Renal cortical epithelial cell (primary cell): ENCODE data around the gene PPFIBP1. TPM values are rescaled to one million over a fixed set of nuclear protein-coding genes. Genes with fewer than 3 reads are reported as not detected.

Experiments used
- DNase-seq: peaks from one replicate; pipeline ENCODE4 v3.0.0-alpha.2; 2011; ENCODE audit warnings: low read depth
- total RNA-seq: library from RNA; depleted of rRNA; stranded (reverse); fragments of >200 nt; gene quantifications from 2 replicates; pipeline ENCODE4 v1.2.3, GENCODE V29; 2014

The PPFIBP1 gene
- total RNA-seq, result 110 and 281 TPM in 2 replicates

DNA sequence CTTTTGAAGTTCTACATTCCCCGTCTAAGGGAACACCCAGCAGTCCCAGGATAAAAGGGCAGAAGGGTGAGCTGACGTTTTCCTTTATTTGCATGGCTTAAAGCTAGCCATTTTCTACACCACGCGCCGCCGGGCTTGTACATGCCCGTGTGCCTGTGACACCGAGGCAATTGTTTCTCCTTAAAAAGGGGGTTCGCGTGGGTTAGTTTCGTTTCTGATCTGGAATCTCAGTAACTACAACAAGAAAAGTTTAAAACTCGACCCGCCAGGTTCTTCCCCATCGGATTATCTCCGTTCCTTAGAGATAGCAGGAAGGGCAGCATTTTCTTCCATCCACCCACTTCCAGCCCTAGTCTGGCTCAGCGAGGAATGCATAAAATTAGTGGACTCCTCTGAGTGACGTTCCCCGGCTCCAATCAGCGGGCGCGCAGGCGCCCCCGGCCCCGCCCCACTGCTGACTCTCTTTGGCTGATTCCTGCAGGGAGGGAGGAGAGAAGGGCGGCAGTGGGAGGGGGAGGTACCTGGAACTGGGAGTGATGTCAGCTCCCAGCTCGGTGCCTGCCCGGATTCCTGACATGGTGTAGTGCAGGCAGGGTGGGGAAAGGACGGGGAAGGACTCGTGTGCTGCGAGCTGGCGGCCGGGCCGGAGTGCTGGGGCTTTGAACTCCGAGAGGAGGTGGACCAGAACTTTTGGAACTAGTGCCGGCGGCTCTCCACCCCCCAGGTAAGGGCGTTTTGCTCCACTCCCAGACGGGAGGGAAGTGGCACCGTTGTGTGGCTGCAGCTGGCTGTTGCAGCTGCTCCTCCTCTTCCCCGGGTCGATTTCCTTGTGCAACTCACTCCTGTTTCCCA, at the start of gene PPFIBP1:
Gene PPFIBP1 (plus strand): TSS at position 565 of the 852 bp plus-strand sequence. CDS start 109,191 bp downstream, outside the sequence.
- peak; percentile 95 for DNase-seq

DNA sequence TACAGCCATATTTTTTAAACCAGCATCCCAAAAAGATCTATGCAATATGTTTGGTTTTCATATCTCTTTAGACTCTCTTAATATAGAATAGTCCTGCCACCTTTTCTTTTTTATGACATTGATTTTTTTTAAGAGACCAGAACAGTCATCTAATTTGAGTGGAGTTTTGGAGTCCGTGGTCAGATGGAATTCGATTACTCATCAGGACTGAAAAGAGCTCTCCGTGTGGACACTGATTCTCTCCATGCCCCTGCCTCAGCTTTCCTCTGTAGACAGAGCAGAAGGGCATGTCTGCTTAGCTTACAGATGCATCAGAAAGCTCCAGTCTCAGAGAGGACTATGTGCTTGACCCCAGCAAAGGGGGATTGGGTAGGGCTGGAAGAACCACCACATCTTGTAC, 49.7 kb upstream of the PPFIBP1 start:
- peak; percentile 77 for DNase-seq

DNA sequence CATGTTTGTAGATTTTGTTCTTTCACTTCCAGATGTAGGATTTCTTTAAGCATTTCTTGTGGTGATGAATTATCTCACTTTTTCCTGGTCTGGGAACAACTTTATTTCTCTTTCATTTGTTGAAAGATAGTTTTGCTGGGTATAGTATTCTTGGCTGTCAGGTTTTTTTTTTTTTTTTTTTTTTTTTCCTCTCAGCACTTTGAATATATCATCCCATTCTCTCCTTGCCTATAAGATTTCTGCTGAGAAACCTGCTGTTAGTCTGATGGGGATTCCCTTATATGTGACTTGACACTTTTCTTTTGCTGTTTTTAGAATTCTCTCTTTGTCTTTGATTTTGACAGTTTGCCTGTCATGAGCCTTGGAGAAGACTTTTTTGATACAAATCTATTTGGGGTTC, 47.0 kb upstream of the PPFIBP1 start:
- DNase-seq, result no peak

DNA sequence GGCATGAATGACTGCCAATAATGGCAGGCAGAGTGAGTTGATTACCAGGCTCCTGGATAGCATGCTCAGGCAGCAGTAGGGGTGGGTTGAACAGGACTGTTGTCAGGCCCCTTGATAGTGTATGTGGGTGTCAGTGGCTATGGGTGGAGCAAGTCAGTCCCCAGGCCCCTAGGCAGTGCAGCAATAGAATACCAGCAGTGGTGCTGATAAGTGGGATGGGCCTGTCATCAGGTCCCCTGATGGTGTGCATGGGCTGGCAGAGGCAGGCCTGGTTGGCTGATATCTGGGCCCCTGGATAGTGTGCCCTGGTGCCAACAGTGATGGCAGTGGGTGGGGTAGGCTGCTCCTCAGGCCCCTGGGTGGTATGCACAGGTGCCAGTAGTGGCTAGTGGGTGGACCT, 45.1 kb upstream of the PPFIBP1 start:
- no peak for DNase-seq

DNA sequence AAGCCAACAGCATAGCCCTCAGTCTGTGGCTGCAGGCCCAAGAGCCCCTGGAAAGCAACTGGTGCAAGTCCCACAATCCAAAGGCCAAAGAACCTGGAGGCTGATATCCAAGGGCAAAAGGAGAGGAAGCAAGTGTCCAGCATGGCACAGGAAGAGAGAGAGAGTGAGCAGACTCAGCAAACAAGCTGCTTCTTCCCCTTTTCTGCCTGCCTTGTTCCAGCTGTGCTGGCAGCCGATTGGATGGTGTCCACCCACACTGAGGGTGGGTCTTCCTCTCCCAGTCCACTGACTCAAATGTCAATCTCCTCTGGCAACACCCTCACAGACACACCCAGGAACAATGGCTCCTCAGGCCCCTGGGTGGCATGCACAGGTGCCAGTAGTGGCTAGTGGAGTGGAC, 44.0 kb upstream of the PPFIBP1 start:
- no peak for DNase-seq

DNA sequence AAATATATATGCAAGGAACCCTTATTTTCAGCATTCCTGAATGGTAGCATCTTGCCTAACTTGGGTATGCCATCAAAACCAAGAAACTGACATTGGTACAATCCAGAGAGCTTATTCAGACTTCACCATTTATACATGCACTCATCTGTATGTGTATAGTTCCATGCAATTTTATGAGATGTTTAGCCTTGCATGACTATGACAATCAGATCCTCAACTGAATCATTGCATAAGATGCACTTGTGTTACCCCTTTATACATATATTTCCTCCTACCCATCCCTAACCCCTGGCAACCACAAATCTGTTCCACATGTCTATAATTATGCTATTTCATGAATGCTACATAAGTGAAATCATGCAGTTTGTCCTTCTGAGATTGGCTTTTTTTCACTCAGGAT, 37.0 kb upstream of the PPFIBP1 start:
- DNase-seq, result no peak

DNA sequence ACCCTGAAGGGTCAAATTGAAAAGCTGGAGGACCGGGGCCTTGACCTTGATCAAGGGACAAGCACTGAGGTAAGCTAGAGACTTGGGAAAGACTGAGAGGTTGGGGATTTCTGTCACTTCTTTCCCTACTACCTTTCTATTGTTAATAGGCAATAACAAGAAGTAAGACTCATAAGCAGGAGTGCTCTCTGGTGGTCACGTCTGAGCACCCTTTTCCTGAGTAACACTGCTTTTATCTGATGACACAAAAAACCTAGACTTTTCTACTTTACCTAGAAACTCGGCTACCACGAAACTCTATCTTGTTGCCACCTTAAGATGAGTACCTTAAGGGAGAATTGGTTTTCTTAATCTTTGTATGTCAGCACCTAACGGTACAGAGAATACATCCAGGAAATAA, 35.5 kb upstream of the PPFIBP1 start:
- peak; percentile 28 for DNase-seq

DNA sequence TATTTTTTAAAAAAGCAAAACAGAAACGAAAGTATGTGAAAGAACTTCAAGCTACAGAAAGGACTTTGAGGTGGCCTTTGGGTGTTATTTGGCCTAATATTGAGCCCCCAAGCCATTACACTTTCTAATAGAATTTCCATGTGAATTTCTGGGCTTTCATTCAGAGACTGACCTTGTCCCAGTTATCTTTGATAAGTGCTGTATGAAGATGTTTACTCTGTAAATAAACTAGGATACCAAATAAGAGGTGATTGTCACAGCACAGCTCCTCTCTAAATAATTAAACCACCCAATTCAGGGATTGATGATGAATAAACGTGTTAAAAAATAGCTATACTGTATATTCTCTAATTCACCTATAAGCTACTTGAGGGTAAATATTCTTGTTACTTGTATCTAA, 32.8 kb upstream of the PPFIBP1 start:
- DNase-seq, result no peak

DNA sequence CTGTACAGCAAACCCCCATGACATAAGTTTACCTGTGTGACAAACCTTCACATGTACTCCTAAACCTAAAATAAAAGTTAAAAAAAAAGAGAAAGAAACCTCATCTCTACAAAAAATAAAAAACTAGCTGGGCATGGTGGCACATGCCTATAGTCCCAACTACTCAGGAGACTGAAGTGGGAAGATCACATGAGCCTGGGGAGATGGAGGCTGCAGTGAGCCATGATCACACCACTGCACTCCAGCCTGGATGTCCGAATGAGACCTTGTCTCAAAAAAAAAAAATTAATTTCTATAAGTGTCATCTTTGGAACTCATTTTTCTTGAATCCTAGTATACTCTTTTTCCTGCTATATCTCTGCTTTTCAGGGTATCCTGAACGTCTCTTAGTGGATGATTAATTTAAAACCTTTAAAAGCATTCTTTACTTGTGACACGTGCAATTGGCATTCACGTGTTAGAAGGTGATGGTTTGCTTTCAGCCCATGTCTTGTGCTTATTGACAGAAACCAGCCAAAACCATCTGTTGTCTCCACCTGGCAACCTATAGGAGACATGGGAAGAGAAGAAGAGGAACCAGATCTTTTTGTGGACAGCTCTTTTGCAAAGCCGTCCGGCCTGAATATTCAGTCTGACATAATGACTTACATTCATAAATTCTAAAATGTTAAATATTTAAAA, 30.6 kb upstream of the PPFIBP1 start:
- DNase-seq, result peak; percentile 65

DNA sequence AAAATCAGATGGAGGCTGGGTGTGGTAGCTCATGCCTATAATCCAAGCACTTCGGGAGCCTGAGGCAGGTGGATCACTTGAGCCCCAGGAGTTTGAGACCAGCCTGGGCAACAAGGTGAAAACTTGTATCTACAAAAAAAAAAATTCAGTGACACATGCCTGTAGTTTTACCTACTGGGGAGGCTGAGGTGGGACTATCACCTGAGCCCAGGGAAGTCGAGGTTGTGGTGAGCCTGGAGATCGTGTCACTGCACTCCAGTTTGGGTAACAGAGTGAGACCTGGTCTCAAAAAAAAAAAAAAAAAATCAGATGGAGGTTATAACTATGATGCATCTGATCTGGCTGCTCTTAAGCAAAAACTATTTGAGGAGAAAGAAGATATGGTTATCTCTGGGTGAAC, 26.6 kb upstream of the PPFIBP1 start:
- no peak for DNase-seq

DNA sequence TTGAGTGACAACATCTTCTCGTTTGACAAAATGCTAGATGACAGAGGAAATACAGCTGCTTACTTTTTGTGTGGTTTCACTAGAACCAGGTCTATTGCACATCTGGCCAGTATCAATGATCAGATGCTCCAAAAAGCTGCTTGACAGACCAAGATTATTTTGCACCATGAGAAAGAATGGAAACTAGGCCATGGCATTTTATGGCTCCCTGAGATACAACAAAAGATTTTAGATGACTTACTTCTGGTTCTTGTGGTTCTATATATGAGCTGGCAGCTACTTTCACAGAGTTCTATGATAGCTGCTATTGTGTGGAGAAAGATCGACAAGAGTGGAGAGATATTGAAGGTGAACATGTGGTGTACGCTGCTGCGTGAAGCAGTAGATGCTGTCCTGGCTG, 25.9 kb upstream of the PPFIBP1 start:
- no peak for DNase-seq

DNA sequence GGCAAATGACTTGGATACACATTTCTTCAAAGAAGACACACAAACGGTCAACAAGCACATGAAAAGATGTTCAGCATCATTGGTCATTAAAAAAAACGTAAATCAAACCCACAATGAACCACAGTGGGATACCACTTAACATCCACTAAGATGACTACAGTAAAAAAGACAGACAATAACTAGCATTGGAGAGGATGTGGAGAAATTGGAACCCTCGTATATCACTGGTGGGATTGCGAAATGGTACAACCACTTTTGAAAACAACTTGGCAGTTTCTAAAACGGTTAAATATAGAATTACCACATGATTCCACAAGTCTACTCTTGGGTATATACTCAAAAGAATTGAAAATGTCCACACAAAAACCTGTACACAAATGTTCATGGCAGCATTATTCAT, 25.2 kb upstream of the PPFIBP1 start:
- DNase-seq, result no peak

DNA sequence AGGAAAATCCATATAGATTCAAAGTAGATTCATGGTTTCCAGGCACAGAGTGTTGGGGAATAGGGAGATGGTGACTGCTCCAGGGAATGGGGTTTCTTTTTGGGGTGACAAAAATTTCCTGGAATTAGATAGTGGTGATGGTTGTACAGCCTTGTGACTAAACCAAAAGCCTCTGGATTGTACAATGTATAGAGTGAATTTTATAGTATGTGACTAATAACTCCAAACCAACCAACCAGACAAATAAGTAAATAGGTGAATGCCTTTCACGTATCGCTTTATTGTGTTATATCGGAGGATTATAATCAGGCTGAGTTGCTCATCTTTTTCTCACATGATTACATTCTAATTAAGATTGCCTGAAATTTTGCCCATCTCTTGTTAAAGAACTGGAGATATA, 24.6 kb upstream of the PPFIBP1 start:
- no peak for DNase-seq

DNA sequence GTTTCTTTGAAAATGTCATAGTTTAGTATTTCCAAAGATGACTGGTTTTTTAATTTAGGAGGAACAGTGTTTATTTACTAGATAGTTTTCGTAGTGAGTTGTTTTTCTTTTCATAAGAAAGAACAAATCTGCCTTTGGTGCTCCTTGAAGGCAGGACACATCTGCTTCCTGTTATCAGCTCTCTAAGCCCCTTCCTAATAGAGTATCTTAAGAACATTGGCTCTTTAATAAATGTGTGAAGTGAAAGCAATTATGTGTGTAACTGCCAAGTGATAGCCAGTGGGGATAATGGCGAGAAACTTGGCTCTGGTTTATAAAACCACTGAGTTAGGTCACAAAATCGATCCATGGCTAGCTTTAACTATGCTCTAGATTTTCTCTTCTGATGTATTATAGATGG, 23.5 kb upstream of the PPFIBP1 start:
- no peak for DNase-seq

DNA sequence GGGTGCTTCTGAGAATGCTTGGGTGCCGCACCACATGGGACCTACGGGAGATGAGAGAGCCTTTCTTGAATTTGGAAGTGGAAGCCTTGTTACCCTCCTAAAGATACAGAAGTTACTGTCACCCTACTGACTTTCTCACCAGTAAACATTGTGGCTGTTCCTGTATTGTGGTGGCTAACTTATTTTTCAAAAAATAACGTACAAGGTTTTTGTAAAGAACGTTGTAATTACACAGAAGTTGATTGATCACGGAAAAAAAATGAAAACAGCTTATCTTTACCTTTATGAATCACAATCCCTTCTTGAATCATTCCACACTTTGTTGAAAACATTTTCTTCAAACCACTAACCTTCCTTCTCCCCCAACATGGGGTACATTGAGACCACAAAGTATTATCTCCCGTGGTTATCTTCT, 22.0 kb upstream of the PPFIBP1 start:
- no peak for DNase-seq

DNA sequence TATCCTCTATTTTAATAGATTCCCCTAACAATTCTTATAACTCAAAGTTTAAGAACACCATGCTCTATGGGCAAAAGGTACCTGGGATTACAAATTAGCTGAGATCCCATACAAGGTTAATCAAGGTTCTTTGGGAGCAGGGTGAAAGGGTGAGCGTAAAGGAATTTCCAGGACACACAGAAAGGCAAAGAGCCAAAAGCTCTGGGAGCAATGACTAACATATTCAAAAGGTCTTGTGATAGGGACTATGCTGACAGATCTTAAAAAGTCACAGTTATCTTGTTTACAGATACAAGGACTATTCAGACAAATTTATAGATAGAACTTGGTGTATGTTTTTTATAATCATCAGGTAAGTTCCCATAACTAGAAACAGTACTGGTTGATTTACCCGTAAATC, 19.5 kb upstream of the PPFIBP1 start:
- peak; percentile 79 for DNase-seq

DNA sequence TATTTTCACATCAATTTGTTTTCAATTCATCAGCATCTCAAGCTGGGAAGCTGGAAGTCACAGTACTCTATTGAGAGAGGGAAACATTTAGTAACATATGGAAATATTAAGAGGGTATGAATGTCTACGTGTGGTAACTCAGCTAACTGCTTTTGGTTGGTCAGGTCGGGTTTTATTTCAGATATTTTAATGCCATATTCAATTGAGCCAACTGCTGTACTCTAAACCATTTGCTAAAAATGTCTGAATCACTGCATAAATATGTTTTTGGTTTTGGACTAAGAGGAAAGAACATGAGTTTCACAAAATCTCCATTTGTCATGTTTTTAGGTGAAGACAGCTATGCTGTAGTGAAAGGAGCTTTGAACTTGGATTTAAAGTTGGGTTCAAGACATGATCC, 18.9 kb upstream of the PPFIBP1 start:
- DNase-seq, result no peak

DNA sequence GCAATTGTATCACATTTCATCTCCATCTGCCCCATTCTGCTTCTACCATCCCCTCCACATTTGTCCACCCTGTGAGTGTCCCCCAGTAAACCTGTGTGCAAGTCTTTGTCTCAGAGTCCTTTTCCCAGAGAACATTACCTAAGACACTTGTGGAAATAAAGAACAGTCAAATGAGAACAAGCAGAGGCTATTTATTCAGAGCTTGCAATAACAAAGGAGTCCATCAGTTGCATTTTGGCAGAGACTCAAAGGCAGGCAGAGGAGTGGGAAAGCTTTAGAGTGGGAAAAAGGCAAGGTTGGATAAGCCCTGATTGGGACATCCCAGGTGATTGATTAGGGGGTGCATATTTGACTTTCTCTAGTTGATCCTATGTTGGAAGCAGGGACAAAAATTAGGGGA, 18.2 kb upstream of the PPFIBP1 start:
- DNase-seq, result peak; percentile 53

DNA sequence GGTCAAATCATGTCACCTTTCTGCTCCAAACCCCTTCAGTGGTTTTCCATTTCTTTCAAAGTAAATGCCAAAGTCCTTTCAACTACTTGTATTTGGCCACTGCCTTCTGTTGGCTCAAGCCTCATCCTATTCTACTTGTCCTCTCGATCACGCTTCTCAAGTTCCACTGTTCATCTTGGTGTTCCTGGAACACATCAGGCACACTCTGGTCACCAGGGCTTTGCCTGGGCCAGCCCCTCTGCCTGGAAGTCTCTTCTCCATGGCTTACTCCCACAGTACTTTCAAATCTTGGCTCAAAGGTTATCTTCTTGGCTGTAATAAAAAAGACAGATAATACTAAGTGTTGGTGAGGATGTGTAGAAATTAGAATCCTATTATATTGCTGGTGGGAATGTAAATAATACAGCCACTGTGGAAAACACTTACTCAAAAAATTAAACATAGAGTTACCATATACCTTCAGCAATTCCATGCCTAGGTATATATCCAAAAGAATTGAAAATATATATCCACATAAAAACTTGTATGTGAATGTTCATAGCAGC, 17.3 kb upstream of the PPFIBP1 start:
- DNase-seq, result no peak

DNA sequence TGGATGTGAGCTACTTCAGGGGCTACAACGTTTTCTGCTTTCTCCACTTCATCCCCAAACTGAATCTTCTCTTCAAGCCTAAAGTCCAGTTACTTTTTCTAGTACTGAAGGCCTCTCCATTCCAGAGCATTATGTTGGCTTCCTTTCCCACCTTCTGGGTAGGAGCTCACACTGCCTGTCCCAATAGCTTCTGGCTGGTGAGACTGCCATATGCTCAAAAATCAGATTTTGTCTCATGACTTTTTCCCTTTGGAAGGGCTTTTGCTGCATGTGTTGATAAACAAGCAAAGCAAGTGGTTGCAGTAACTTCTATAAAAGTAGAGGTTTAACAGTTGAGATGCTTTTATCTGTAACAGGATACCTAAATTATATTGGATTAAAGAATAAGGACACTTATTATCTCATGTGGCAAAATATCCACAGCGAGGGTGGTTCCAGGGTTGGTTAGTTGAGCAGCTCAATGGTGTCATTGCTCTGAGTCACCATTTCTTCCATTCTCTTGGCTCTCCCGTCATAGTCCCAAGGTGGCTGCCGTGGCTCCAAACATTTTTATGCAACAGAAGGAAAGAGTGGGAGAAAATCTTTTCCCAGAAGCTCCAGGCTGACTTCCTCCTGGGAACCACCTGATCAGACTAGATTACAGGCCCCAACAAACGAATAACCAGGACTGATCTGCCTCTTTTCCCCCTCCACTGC, 15.1 kb upstream of the PPFIBP1 start:
- no peak for DNase-seq

DNA sequence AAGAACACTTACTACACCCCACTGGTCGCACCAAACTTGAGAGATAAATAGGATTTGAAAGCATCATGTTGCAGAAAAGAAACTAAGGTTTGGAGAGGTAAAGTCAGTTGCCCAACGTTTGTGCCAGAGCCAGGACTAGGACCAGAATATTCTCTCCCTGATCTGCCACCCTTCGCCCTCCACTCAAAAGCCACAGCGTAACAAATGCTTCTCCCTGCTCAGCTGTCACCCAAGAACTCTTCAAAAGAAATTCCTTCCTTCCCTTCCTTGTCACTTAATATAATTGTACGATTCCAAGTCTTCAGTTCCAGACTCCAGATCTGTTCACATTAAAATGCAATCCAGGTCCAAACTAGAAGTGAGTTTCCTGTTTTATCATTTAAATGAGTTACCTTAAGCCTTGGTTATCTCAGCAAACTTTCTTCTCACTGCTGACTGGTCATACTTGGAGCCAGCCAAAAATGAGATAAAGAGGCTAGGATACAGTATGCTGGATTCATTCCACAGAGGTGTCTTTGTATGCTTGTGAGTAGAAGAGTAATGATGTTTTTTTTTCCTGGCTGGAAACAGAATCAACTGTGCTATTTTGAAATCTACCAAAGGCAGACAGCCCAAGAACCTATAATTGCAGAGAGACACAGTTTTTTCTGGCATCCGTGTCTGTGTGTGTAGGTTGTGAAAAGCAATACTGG, 12.8 kb upstream of the PPFIBP1 start:
- no peak for DNase-seq

DNA sequence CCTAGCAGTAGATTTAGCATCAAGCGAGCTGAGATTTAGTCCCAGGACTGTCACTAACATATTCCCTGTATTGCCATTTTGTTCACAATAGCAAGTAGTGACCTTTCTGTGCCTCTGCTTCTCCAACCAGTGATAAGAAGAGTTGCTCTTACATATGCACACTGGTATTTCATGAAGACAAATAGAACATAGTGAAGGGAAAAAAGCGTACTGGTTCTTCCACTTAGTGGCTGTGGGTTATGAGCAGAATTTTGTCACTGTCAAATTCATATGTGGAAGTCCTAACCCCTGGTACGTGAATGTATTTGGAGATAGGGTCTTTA, 12.3 kb upstream of the PPFIBP1 start:
- no peak for DNase-seq
